Measurements from ENCODE around the gene PRKCZ.

DNA sequence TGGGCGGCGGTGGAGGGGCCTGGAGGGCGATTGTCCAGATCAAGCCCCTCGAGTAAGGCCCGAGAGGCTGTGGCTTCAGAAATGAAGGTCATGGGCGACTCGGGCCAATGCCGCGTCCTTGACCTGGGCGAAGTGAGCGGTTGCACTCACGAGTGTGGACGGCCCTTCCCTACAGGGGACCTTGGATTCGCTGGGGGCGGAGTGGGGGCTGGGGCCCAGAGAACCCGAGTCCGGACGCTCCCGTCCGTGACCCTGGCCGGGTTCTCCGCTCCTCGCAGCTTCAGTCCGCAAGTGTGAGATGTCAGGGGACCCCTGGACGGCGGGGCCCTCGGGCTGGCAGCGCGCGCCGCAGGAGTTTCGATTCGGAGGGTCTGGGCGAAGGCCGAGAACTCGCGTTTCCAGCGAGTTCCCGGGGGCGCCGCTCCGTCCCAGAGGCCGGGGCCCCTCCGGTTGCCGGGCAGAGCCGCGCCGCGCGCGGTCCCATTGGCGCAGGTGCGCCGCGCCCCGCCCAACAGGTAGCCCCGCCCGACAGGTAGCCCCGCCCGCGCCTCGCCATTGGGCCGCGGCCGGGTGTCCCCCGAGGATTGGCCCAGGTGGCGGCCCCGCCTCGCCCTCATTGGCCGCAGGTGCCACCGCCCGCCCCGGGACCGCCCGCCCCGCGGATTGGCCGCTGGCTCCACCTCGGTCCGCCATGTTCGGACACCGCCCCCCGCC, at the start of gene PRKCZ:
- TF ChIP-seq CTCF (IDR thresholded peaks at IDR 0.05; ENCODE audit: insufficient read depth, low read depth, low read length), result no peak
- peak; percentile 99 for TF ChIP-seq EZH2 (IDR thresholded peaks at IDR 0.05; ENCODE audit: insufficient read depth, low read length)

All from astrocyte (in vitro differentiated cells and primary cell).